ENCODE data around the gene CCDC188. TPM values are rescaled to one million over a fixed set of nuclear protein-coding genes. Genes with fewer than 3 reads are reported as not detected.

Gene CCDC188
- total and polyA plus RNA-seq, 9 of the 15 experiments (the other 6 are each of a cell fraction or from before 2014, with no cell fraction given), result not detected

GRCh38 chr22:20170170-20170569 is 19.3 kb upstream of the CCDC188 start (continued):
- TF ChIP-seq FOXJ2 (tag; IDR thresholded peaks at IDR 0.05), result no peak
- TF ChIP-seq CTCFL (IDR thresholded peaks at IDR 0.05; ENCODE audit: borderline replicate concordance, insufficient read depth, low read depth, low read length, poor library complexity, severe bottlenecking), result no peak
- peak; percentile 31; the same call in 1 of the 2 replicates for TF ChIP-seq STAG1 (CRISPR knock-in tag; IDR thresholded peaks at IDR 0.05; ENCODE audit: borderline replicate concordance)
- TF ChIP-seq CBX1 (IDR thresholded peaks at IDR 0.05; ENCODE audit: low read depth), result no peak
- no peak for TF ChIP-seq ZNF24 (IDR thresholded peaks at IDR 0.05)
- no peak for TF ChIP-seq TCF7L2 (IDR thresholded peaks at IDR 0.05; ENCODE audit: low read depth, low read length)
- TF ChIP-seq IRF2 (CRISPR knock-in tag; IDR thresholded peaks at IDR 0.05), result 0 out of 2 replicates have a peak, but pooled peaks have one; percentile 52
- no peak for TF ChIP-seq TFAM (CRISPR knock-in tag; conservative IDR thresholded peaks at IDR 0.05)
- TF ChIP-seq ZNF699 (CRISPR knock-in tag; IDR thresholded peaks at IDR 0.05; ENCODE audit: insufficient replicate concordance), result no peak
- no peak for TF ChIP-seq BRCA1 (IDR thresholded peaks at IDR 0.05)
- TF ChIP-seq BRCA1 (CRISPR knock-in tag; IDR thresholded peaks at IDR 0.05), result 0 out of 2 replicates have a peak, but pooled peaks have one; percentile 95
- 0 out of 2 replicates have a peak, but pooled peaks have one; percentile 22 for TF ChIP-seq RBFOX2 (IDR thresholded peaks at IDR 0.05; ENCODE audit: low read depth, low read length)
- no peak for TF ChIP-seq PML (IDR thresholded peaks at IDR 0.05; ENCODE audit: low read length)
- TF ChIP-seq HDAC8 (tag; IDR thresholded peaks at IDR 0.05), result 0 out of 2 replicates have a peak, but pooled peaks have one; percentile 22
- no peak for TF ChIP-seq XRCC4 (IDR thresholded peaks at IDR 0.05; ENCODE audit: extremely low read depth, insufficient read depth, insufficient read length)
- TF ChIP-seq MCM7 (IDR thresholded peaks at IDR 0.05), result no peak
- TF ChIP-seq ARID4B (CRISPR knock-in tag; IDR thresholded peaks at IDR 0.05), result no peak
- TF ChIP-seq HDAC1 (IDR thresholded peaks at IDR 0.05), result no peak
- TF ChIP-seq NR3C1 (CRISPR knock-in tag; IDR thresholded peaks at IDR 0.05), result no peak
- no peak for TF ChIP-seq ZNF274 (IDR thresholded peaks at IDR 0.05; ENCODE audit: borderline replicate concordance, low read depth, low read length)
